NT2/D1 (cell line): ENCODE data around the gene SV2B.

ENCODE experiments used
- DNase-seq: peaks from one replicate; pipeline ENCODE4 v3.0.0-alpha.2; 2011; ENCODE audit warnings: low read depth, low spot score
- H3K27me3 ChIP-seq: 2 replicates; pipeline ENCODE4 v1.6.0; 2011; ENCODE audit warnings: mild to moderate bottlenecking; ENCODE audit not compliant: insufficient read length, insufficient read depth
- H3K36me3 ChIP-seq: 2 replicates; pipeline ENCODE4 v1.6.1; 2011; ENCODE audit warnings: mild to moderate bottlenecking, low read length, mixed read lengths; ENCODE audit not compliant: insufficient read depth, insufficient read length
- H3K4me1 ChIP-seq: 2 replicates; pipeline ENCODE4 v1.5.1; 2011; ENCODE audit not compliant: insufficient read depth, insufficient read length
- H3K4me3 ChIP-seq: 2 replicates; pipeline ENCODE4 v1.5.1; 2011; ENCODE audit warnings: low read depth; ENCODE audit not compliant: insufficient read length
- H3K9ac ChIP-seq: 2 replicates; pipeline ENCODE4 v1.6.0; 2011; ENCODE audit warnings: low read depth; ENCODE audit not compliant: insufficient read length
- H3K9me3 ChIP-seq: 2 replicates; pipeline ENCODE4 v1.5.1; 2011; ENCODE audit warnings: mild to moderate bottlenecking, low read length; ENCODE audit not compliant: insufficient read depth
- SUZ12 ChIP-seq: IDR thresholded peaks from 2 replicates; pipeline ENCODE4 v1.6.1; 2011; ENCODE audit not compliant: insufficient read length, insufficient read depth; ENCODE audit errors: extremely low read depth
- YY1 ChIP-seq: IDR thresholded peaks from 2 replicates; pipeline ENCODE4 v1.6.1; 2011; ENCODE audit not compliant: insufficient read length, insufficient read depth
- ZNF274 ChIP-seq: IDR thresholded peaks from 2 replicates; pipeline ENCODE4 v1.6.1; 2011; ENCODE audit warnings: mild to moderate bottlenecking, low read depth, low read length

The SV2B gene

DNA sequence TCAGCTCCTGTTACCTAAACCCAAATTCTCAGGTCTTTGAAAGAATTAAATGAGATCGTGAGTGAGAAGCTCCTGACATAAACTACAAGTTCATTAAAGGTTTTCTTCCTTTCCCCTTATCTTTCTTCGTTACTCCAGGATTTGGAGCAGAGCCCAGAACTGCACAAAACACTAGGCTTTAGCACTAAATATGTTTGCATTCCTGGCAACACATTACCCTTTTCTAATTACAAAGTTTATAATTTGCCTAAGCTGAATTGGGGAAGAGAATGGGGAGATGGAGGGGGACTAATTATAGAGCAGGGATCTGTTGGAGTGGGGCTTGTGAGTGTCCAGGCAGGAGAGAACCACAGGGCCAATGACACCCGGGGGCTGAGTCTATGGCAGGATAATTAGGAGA, 109.7 kb downstream of the SV2B start:
- Histone ChIP-seq H3K9ac (no peak overlapping the region), H3K36me3 (no peaks in the 10 kb centered on the region), H3K4me3 (no peak overlapping the region), H3K9me3 (no peaks in the 10 kb centered on the region), H3K4me1 (no peaks in the 10 kb centered on the region), H3K27me3 (no peaks in the 10 kb centered on the region)
- DNase-seq: no peak
- no peak for TF ChIP-seq ZNF274
- no peak for TF ChIP-seq SUZ12
- no peak for TF ChIP-seq YY1

DNA sequence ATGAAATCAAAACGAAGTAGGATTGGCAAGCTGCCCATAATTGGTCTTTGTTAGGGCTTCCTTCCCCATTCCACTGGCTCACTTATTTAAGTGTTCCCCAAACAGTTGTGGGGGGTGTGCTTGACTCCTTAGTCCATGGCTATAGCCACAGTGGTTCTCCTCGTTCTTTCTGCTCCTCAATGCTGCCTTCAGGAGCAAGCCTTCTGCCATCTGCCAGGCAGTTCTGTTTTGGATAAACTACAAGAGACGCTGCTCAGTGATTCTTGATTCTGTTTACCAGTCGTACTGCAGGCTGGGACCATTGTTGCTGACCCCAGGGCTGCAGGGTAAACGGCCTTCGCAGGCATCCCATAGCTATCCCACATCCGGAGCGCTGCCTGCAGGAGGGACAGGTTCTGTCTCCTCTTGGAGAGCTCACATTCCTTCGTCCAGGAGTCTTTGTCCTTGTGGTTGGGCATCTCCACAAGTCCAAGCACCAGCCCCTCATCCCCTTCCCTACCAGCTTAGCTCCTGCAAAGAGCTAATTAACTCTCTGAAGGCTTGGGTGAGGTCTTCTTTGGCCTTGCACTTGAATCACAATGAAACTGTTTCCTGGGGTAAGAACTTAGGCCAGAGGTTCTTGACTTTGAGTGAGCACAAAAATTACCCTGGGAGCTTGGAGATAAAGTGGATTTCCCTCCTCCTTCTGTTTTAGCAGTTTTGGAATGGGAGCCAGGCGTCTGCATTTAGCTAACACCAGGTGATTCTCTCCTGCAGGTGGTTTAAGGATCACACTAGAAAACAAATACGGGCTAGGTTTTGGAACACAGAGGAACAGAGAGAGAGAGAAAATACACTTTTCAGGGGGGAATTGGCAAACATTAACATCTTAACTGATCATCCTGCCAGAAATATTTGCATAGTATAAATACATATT, 114.9 kb downstream of the SV2B start:
- no peak for TF ChIP-seq SUZ12
- TF ChIP-seq YY1: no peak
- H3K9me3 ChIP-seq: no peaks in the 10 kb centered on the region
- no peaks in the 10 kb centered on the region for H3K4me1 ChIP-seq
- no peak overlapping the region for H3K9ac ChIP-seq
- H3K36me3 ChIP-seq: no peaks in the 10 kb centered on the region
- no peaks in the 10 kb centered on the region for H3K27me3 ChIP-seq
- DNase-seq: peak; percentile 95
- H3K4me3 ChIP-seq: no peak overlapping the region

DNA sequence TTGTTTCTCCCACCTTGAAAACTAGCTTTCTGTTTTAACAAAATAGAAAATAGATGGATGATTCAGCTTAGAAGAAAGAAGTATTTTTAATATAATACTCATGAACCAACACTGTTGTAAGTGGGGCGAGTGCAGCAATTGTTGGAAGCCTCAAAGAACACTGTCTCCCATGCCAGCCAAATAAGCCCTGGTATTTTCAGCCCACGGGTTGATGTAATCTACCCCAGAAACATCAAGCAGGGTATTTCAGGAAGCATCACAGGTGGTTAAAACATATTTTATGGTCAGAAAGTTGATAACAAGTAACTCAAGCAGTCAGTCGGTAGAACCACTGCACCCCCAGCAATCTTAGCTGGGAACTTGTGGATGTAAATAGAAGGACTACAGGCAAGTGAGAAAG, 115.9 kb downstream of the SV2B start:
- DNase-seq: no peak
- TF ChIP-seq ZNF274 (no peak), SUZ12 (no peak), YY1 (no peak)
- H3K27me3 ChIP-seq: no peaks in the 10 kb centered on the region
- H3K4me1 ChIP-seq: no peaks in the 10 kb centered on the region
- H3K9me3 ChIP-seq: no peaks in the 10 kb centered on the region
- H3K9ac ChIP-seq: no peak overlapping the region
- H3K4me3 ChIP-seq: no peak overlapping the region
- no peaks in the 10 kb centered on the region for H3K36me3 ChIP-seq

DNA sequence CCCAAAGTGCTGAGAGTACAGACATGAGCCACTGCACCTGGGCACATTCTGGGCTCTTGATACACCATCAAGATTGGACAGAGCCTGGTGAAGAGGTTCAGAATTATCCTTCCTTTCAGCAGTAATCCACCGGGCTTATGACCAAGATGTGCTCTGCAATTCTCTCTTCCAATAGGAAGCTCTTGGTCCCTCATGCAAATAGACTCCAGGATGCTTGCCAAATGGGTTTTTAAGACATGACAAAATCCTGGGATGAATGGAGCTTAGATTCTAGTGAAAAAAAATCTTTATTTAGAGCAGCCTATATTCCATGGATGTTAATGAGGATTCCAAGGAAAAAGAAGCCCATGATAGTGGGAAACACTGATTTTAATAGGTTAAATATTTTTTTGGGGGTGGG, 119.1 kb downstream of the SV2B start:
- Histone ChIP-seq H3K9me3 (no peaks in the 10 kb centered on the region), H3K9ac (no peak overlapping the region), H3K36me3 (no peaks in the 10 kb centered on the region), H3K27me3 (no peaks in the 10 kb centered on the region), H3K4me1 (no peaks in the 10 kb centered on the region), H3K4me3 (no peak overlapping the region)
- no peak for DNase-seq
- TF ChIP-seq SUZ12 (no peak), YY1 (no peak), ZNF274 (no peak)

DNA sequence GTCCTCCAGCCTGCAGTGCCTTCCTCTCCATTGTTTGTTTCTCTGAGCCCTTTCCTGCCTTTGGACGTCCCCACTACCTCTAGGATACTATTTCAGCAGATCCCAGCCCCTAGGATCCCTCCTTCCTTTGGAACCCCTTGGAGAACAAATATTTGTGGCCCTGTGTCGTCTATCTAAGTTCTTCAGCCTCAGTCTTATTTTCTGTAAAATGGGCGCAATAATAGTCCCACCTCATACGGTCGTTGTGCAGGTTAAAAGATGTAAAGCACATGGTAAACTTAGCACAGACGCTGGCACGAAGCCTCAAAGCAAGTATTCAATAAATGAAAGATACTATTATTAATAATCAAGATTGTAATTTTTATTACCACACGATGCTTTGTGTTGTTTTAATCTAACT, 122.0 kb downstream of the SV2B start:
- H3K27me3 ChIP-seq: no peaks in the 10 kb centered on the region
- H3K9ac ChIP-seq: no peak overlapping the region
- H3K9me3 ChIP-seq: no peaks in the 10 kb centered on the region
- H3K4me1 ChIP-seq: no peaks in the 10 kb centered on the region
- TF ChIP-seq YY1 (no peak), ZNF274 (no peak), SUZ12 (no peak)
- no peaks in the 10 kb centered on the region for H3K36me3 ChIP-seq
- DNase-seq: no peak
- H3K4me3 ChIP-seq: no peak overlapping the region

DNA sequence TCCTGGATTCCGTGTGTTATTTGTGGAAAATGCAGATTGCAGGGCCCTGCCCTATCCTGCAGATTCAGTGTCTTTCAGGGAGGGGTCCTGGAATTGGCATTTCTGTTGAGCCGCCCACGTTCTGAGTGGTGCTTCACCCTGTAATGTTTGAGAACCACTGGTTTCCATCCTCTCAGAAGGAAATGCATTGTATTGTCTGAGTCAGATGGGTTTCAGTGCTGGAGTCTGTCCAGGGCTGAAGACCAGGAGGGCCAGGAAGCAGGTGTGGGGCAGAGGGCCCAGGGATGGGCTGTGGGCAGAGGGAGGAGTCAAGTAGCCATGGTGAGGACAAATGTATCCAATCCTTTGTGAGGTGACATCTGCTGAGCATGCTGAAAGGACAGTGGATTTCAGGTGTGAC, 123.8 kb downstream of the SV2B start:
- DNase-seq: no peak
- Histone ChIP-seq H3K9ac (no peak overlapping the region), H3K4me1 (no peaks in the 10 kb centered on the region), H3K9me3 (no peaks in the 10 kb centered on the region), H3K36me3 (no peaks in the 10 kb centered on the region), H3K27me3 (no peaks in the 10 kb centered on the region), H3K4me3 (no peak overlapping the region)
- TF ChIP-seq ZNF274 (no peak), YY1 (no peak), SUZ12 (no peak)

DNA sequence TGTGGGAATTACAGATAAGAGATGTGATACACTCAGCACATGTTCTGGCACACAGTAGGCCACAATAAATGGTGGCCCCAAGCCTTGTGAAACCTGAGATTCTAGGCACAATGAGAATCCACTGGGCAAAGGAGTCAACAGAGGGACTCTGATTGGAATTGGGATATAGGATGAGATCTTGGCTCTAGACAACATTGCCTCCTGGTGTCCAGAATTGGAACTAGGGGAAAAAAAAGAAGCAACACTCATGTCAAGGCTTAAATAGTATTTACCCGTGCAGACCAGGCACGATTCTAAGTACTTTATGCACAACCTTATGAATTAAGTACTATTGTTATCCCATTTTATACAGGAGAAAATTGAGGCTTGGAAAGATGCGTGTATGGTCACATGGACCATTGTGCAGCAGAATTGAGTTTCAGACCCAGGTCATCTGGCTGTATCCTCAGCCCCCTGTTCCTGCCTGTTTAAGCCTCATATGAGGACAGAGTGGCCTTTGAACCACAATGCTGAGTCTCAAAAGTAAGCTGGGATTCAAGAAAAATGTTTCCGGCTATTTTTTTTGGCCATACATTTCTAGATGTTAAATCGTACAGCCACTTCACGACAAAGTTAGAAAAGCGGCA, 124.8 kb downstream of the SV2B start:
- DNase-seq: peak; percentile 70
- H3K27me3 ChIP-seq: no peaks in the 10 kb centered on the region
- H3K9ac ChIP-seq: no peak overlapping the region
- H3K4me3 ChIP-seq: no peak overlapping the region
- no peaks in the 10 kb centered on the region for H3K9me3 ChIP-seq
- no peaks in the 10 kb centered on the region for H3K36me3 ChIP-seq
- TF ChIP-seq SUZ12 (no peak), ZNF274 (no peak), YY1 (no peak)
- H3K4me1 ChIP-seq: no peaks in the 10 kb centered on the region
